A673 (cell line): ENCODE data around the gene IL24. TPM values are rescaled to one million over a fixed set of nuclear protein-coding genes. Genes with fewer than 3 reads are reported as not detected.

Experiments used
- BruUV-seq: library from RNA; stranded (reverse); fragments of 400-500 nt; replicated peaks from 2 replicates; lab custom pipeline; 2021; lab: Mats Ljungman, UMichigan
- CTCF ChIA-PET: fragments of 300-600 bp; sonication (Branson Sonifier 250); formaldehyde crosslinking; loops from one replicate; lab custom pipeline; 2022; ENCODE audit warnings: antibody characterized with exemption; lab: Charles Lee
- POLR2A ChIA-PET: fragments of 300-600 bp; sonication (Branson Sonifier 250); formaldehyde crosslinking; loops from one replicate; lab custom pipeline; 2022; ENCODE audit warnings: antibody characterized with exemption; ENCODE audit not compliant: low non-redundant PET; lab: Charles Lee
- DNase-seq: peaks from one replicate; pipeline ENCODE4 v3.0.0-alpha.2; 2015; ENCODE audit warnings: low spot score
- H3K27ac ChIP-seq: fragments of 200-600 bp; sonication (generic); 2 replicates; pipeline ENCODE4 v1.5.1; 2016; ENCODE audit warnings: mixed run types, low read depth, mild to moderate bottlenecking, mixed read lengths, antibody characterized with exemption, low read length; ENCODE audit not compliant: poor library complexity, severe bottlenecking
- H3K27me3 ChIP-seq: fragments of 200-600 bp; sonication (generic); replicated peaks from 2 replicates; pipeline ENCODE4 v1.6.1; 2017; ENCODE audit warnings: mixed run types, low read depth, mild to moderate bottlenecking, mixed read lengths, antibody characterized with exemption, low read length; ENCODE audit not compliant: insufficient read depth, poor library complexity
- H3K36me3 ChIP-seq: fragments of 200-600 bp; sonication (generic); 2 replicates; pipeline ENCODE4 v1.6.1; 2016; ENCODE audit warnings: mixed run types, mild to moderate bottlenecking, mixed read lengths, antibody characterized with exemption, low read length; ENCODE audit not compliant: insufficient read depth, poor library complexity, severe bottlenecking
- H3K4me1 ChIP-seq: fragments of 200-600 bp; sonication (generic); 2 replicates; pipeline ENCODE4 v1.6.1; 2017; ENCODE audit warnings: mixed run types, mild to moderate bottlenecking, mixed read lengths, antibody characterized with exemption, low read length; ENCODE audit not compliant: insufficient read depth, poor library complexity, severe bottlenecking
- H3K4me3 ChIP-seq: fragments of 200-600 bp; sonication (generic); 2 replicates; pipeline ENCODE4 v1.5.1; 2016; ENCODE audit warnings: low read depth, mixed run types, mild to moderate bottlenecking, mixed read lengths, low read length; ENCODE audit not compliant: poor library complexity, severe bottlenecking
- H3K9me3 ChIP-seq: fragments of 200-600 bp; sonication (generic); 2 replicates; pipeline ENCODE4 v1.6.1; 2016; ENCODE audit warnings: mixed run types, low read depth, mild to moderate bottlenecking, mixed read lengths, antibody characterized with exemption, low read length; ENCODE audit not compliant: poor library complexity, severe bottlenecking
- CTCF ChIP-seq: fragments of 300-800, 200-600 bp; sonication (generic); conservative IDR thresholded peaks from 2 replicates; pipeline ENCODE4 v1.5.1; 2017; ENCODE audit warnings: low read depth, mild to moderate bottlenecking, antibody characterized with exemption, low read length, moderate library complexity, mixed read lengths
- EZH2 ChIP-seq: fragments of 200-600 bp; sonication (generic); IDR thresholded peaks from 2 replicates; pipeline ENCODE4 v1.6.1; 2017; ENCODE audit warnings: borderline replicate concordance, low read depth, mild to moderate bottlenecking, mixed read lengths, antibody characterized with exemption, low read length; ENCODE audit not compliant: poor library complexity, severe bottlenecking
- intact Hi-C: fragments of 100-400 bp; cut with micrococcal nuclease; formaldehyde crosslinking; loops from one replicate; pipeline ENCODE4 v1.10.0; 2022; ENCODE audit not compliant: unreplicated experiment
- total RNA-seq: library from RNA; stranded (reverse); gene quantifications from 2 replicates; pipeline ENCODE4 v1.2.3, GENCODE V29; 2021

Gene IL24
- total RNA-seq, 1 experiment from 2014 or later: not detected

DNA sequence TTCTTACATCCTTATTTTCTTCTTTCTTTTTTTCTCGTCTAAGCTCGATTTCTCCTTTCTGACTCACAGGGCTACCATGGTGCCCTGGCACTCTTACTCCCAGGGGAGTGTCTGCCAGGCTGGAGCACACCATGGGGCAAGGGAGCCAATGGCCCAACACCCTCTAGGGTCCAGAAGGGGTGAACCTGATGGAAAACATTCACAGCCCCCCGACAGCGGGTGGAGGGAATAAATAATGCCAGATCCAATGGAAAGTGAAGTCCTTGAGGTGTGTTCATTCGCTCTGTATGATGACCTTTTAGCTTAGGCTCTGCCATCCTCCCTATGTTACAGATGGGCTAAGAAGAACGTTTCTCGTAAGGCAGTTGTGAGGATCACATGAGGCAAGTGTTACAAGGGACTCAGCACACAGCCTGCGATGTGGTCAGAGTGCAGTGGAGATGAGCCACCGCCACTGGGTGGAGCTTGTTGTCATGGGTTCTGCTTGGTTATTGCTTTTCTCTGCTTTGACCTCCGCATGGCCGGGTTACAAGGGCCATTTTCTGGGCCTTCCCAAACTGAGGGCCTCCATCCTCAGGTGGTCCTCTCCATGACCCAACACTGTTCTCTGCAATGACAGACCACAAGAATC lies 28.0 kb downstream of the IL24 start:
- H3K4me3 ChIP-seq: no peak overlapping the region
- no peak for DNase-seq
- no peaks in the 10 kb centered on the region for H3K9me3 ChIP-seq
- H3K27ac ChIP-seq: no peak overlapping the region
- ChIA-PET CTCF (no interaction called here), POLR2A (no interaction called here)
- TF ChIP-seq CTCF (no peak), EZH2 (no peak)
- H3K27me3 ChIP-seq: no peaks in the 10 kb centered on the region
- no peaks in the 10 kb centered on the region for H3K36me3 ChIP-seq
- no peaks in the 10 kb centered on the region for H3K4me1 ChIP-seq
- BruUV-seq: no TSS peak
- intact Hi-C loops: no loop called here

GRCh38 chr1:206926286-206926685 lies 29.0 kb downstream of the IL24 start:
- no TSS peak for BruUV-seq
- no peak for DNase-seq
- H3K27me3 ChIP-seq: no peaks in the 10 kb centered on the region
- no peaks in the 10 kb centered on the region for H3K9me3 ChIP-seq
- TF ChIP-seq CTCF (no peak), EZH2 (no peak)
- intact Hi-C loops: no loop called here
- no peaks in the 10 kb centered on the region for H3K4me1 ChIP-seq
- no peak overlapping the region for H3K4me3 ChIP-seq
- ChIA-PET POLR2A (no interaction called here), CTCF (no interaction called here)
- no peak overlapping the region for H3K27ac ChIP-seq
- H3K36me3 ChIP-seq: no peaks in the 10 kb centered on the region

GRCh38 chr1:206929524-206929923 lies 32.3 kb downstream of the IL24 start:
- Histone ChIP-seq H3K27ac (no peak overlapping the region), H3K9me3 (no peaks in the 10 kb centered on the region), H3K27me3 (no peaks in the 10 kb centered on the region), H3K36me3 (no peaks in the 10 kb centered on the region), H3K4me3 (no peak overlapping the region), H3K4me1 (no peaks in the 10 kb centered on the region)
- no peak for TF ChIP-seq EZH2
- no peak for TF ChIP-seq CTCF
- ChIA-PET POLR2A (no interaction called here), CTCF (no interaction called here)
- no TSS peak for BruUV-seq
- intact Hi-C loops: no loop called here
- no peak for DNase-seq
